ENCODE measurements around the gene TUBB4A.
"Not testable (repeated sequence)": the region's sequence is repeated elsewhere in the genome, so short reads cannot be mapped to it uniquely, and the experiment has no call there.

The TUBB4A gene

DNA sequence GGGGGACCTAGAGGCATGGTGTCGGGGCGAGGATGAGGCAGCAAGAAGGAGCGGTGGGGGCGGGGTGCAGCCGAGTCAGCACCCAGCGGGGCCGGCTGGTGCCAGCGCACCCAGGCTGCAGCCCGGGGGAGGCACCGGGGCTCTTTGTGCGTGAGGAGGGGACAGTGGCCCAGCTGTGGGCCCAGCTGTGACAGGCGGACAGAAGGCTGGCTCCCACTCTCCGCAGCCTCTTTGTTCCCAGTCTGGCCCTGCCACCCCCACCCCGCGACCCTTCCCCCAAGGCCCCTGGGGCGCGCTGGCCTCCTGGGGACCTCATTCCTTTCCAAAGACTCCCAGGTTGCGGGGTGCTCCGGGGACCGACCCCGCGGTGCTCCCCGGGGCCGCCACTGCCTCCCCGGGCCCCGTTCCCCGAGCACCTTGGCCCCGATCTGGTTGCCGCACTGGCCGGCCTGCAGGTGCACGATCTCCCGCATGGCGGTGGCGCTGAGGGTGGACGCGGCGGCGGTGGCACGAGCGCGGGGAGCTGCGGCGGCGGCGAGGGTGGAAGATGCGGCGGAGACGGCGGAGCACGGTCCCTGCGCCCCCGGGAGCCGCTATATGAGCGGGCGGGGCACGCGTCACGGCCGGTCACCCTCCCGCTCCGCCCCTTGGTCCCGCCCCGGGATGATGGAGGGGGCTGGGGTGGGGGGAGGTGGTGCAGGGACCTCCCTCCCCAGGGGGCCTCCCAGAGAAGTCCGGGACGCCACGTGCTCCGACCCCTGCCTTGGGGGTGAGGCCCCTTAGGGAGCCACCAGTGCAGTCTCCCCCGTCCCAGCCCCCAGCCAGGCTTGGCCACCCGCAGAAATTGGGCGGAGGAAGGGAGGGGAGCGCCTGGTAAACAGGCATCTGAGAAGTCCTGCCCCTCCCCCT lies at the start of gene TUBB4A:
Gene TUBB4A, minus strand, starts transcription at position 570 of the 909 bp plus-strand sequence. Its CDS starts 97 bp downstream, at position 473.
- peak; percentile 91 for DNase-seq (ENCODE audit: low spot score)

DNA sequence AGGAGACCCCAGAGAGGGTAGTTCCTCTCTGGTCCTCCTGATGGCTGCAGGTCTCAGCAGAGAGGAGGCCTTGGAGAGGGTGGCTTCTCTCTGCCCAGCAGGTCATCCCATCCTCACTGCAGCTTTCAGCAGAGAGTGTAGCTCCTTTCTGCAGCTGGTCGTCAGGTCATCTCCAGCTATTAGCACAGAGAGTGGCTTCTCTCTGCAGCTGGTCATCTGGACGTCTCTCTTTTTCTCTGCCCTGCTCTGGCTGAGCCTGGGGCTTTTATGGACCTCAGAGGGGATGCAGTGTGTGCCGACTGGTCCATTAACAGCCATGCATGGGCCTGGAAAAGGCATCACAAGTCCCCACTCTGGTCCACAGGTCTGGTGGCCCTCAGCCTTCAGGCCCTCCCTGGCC lies 49.0 kb upstream of the TUBB4A start:
- DNase-seq (ENCODE audit: low spot score) = no peak

DNA sequence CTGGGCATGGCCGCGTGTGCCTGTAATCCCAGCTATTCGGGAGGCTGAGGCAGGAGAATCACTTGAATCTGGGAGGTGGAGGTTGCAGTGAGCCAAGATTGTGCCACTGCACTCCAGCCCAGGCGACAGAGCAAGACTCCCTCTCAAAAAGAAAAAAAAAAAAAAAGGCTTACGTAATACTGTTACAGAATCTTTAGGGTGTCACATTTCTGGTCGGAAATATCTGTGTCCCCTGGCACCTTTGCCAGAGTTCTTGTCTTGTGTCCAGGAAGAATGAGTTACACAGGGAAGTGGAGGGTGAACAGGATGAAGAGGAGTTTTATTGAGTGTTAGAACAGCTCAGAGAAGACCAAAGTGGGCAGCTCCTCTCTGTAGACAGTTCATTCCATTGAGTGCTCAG lies 48.6 kb upstream of the TUBB4A start:
- not testable (repeated sequence) for DNase-seq (ENCODE audit: low spot score)

DNA sequence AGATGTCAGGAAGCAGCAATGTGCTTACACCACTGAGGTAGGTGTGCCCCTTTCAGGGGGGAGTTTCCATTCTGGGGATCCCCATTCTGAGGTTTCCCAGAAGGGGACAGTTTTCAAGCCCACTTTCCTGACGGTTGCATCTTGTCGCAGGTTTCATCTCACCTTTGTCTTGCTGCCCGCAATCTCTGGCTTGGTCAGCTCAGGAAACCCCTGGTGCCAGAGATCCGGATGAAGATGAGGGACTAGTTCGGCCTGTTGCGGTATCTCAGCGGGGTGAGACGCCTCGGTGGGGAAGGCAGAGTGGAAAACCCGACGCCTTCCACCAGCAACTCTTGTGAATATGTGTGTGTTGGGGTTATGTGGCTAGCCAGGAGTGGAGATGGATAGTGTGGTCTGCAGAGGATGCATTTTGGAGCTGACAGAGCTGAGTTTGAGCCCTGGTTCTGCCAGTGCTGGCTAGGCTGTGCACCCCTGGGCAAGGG lies 41.8 kb upstream of the TUBB4A start:
- no peak for DNase-seq (ENCODE audit: low spot score)

DNA sequence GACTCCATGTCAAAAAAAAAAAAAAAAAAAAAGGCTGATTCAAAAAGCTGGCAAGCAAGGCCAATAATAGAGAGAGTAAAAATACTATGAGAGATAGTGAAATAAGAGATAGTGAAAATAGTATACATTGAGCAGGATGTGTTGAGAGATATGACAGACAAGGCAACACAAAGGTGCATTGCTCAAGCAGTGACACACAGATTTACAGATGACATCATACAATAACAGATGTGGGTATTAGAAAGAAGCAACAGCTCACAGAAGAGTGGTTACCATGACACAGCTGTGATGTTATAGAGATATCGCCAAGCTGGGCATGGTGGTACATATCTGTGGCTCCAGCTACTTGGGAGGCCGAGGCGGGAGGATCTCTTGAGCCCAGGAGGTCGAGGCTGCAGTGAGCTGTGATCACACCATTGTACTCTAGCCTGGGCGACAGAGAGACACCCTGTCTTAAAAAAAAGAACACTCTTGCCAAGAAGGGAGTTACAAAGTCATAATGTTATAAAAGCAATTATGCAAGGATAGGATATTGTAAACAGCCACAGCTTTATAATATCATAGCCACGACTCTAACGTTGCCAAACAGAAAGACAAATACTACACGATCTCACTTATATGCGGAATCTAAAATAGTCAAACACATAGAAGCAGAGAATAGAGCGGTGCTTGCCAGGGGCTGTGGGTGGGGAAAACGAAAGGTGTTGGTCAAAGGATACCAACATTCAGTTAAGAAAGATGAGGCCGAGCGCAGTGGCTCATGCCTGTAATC lies 39.0 kb upstream of the TUBB4A start:
- DNase-seq (ENCODE audit: low spot score) = no peak

DNA sequence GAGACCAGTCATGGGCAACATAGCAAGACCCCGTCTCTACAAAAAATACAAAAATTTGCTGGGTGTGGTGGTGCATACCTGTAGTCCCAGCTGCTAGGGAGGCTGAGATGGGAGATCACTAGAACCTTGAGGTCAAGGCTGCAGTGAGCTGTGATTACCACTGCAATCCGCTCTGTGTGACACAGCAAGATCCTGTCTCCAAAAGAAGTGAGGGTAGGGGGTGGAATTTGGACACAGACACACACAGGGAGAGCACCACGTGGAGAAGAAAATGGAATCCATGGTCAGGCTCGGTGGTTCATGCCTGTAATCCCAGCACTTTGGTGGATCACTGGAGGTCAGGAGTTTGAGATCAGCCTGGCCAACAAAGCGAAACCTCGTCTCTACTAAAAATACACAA lies 37.4 kb upstream of the TUBB4A start:
- no peak for DNase-seq (ENCODE audit: low spot score)

DNA sequence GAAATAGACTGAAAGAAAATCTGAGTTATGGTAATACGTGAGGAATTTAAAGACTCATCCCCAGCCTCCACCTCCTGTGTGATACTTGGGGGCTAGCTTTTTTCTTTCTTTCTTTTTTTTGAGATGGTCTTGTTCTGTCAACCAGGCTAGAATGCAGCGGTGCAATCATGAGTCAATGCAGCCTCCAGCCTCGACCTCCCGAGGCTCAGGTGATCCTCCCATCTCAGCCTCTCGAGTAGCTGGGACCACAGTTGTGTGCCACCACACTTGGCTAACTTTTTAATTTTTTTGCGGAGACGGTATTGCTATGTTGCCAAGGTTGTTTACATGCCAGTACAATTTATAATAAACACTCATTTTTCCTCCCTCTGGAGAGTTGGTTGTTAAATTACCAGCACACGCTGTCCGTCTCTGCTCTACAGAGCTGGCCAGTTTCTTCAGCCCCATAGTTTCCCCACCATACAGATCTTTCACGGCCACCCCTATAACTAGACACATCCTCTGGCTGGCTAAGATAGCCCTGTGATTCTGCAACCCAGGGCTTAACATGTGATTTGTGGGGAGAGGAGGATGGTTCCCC lies 33.5 kb upstream of the TUBB4A start:
- no peak for DNase-seq (ENCODE audit: low spot score)

DNA sequence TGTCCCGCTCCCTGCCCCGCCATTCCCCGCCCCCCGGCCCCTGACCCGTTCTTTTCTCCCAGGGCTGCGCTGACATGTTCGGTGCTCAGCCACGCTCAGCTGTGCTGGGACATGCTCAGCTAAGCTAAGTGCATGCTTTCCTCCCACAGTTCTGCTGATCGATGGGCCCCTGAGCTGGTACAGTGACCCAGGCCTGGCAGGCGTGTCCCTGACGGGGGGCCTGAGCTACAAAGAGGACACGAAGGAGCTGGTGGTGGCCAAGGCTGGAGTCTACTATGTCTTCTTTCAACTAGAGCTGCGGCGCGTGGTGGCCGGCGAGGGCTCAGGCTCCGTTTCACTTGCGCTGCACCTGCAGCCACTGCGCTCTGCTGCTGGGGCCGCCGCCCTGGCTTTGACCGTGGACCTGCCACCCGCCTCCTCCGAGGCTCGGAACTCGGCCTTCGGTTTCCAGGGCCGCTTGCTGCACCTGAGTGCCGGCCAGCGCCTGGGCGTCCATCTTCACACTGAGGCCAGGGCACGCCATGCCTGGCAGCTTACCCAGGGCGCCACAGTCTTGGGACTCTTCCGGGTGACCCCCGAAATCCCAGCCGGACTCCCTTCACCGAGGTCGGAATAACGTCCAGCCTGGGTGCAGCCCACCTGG lies 32.5 kb upstream of the TUBB4A start:
- DNase-seq (ENCODE audit: low spot score) = no peak

DNA sequence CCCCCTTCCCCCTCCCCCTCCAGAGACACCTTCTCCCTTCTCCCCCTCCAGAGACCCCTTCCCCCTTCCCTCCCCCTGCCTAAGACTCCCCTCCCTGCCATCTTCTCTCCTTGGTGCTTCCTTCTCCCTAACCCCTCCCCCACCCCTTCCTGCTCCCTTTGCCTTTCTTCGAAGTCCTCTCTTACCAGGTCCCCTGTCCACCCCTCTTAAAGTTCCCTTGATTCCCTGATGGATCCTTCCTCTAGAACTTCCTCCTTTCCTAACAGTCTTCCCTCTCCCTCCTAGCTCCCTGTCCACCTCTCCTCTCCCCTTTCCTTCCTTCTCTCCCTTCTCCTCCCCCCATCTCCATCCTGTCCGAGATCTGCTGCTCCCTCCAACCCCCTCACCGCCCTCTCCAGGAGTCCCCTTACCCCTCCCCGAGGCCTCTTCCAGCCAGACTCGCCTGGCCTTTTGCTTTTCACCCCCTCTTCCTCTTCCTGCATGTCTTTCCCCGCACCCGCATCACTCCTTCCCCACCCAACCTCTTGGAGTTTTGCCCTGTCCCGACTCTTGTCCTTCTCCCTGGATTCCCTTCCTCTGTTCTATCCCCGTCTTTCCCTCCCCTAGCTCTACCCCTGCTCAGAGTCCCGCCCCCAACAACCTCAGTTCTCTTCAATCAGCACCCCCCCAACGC lies 31.8 kb upstream of the TUBB4A start:
- DNase-seq (ENCODE audit: low spot score) = no peak

DNA sequence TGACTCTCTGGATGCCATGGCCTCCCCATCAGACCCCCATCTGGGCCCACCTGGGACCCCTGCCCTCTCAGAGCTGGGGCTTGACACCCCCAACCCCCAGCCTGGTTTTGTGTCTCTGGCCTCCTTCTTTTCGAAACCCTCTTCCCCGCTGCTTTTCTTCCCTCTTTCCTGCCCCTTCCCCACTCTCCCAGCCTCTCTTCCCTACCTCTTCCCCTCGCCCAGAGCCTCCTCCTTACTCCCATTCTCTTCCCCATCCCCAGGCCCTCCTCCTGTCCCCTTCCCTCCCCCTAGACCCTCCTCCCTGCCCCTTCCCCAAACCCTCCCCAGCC lies 30.9 kb upstream of the TUBB4A start:
- no peak for DNase-seq (ENCODE audit: low spot score)

DNA sequence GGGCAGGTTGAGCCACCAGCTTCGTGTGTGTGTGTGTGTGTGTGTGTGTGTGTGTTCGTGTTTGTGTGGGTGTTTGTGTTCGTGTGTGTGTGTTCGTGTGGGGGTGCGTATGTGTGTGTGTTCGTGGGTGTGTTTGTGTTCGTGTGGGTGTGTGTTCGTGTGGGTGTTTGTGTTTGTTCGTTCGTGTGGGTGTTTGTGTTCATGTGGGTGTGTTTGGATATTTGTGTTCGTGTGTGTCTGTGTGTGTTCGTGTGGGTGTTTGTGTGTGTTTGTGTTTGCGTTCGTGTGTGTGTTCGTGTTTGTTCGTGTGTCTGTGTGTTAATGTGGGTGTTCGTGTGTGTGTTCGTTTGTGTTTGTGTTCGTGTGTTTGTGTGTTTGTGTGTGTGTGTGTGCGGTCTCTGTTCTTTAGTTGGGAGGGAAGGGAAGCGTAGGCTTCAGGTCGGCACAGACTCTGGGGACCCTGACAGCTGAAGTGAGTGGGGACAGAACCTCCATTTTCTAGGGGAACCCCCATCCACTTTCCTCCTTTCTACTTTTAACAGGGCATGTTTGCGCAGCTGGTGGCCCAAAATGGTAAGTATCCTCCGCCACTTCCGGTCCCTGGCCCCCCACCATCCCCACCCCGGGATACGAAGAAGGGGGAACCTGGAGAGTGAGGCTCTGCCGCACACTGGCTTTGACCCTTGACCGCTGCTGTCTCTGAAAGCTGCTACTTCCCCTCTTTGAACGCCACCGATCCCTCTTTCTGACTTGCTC lies 30.3 kb upstream of the TUBB4A start:
- DNase-seq (ENCODE audit: low spot score) = no peak

DNA sequence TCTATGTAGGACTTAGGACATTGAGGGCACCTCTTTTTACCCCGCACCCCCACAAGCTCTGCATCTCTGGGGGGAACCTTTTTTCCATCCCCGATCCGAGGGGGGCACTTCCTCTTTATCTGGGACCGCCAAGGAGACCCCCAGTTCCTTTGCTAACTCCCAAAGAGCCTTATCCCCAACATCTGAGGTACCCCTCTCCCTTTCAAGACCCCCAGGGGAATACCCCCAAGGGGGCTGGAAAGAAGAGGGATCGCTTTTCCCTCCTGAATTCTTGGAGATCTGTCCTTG lies 29.8 kb upstream of the TUBB4A start:
- no peak for DNase-seq (ENCODE audit: low spot score)

DNA sequence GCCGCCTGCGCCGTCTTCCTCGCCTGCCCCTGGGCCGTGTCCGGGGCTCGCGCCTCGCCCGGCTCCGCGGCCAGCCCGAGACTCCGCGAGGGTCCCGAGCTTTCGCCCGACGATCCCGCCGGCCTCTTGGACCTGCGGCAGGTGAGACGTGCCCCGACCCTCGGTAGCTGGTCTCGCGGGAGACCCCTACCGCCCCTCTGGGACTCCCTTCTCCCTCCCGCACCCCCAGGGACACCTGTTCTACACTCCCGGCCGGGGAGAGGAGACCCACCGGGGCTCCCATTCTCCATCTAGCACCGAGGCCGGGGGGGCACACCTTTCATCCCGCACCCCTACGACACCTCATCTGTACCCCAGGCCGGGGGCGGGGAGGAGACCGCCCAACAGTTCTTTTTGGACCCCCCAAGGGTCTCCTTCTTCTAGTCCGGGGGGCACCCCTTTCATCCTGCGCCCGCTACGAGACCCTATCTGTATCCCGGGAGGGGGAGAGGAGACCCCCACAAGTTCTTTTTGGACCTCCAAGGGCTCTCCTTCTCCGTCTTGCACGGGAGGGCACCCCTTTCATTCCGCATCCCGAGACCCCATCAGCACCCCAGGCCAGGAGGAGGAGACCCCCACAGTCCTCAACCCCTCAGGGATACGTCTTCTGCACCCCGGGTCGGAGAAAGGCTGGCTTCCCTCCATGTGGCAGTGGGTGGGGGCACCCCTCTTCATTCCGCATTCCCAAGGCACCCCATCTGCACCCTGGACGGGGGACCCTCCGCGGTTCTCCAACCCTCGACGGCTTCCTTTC lies 29.2 kb upstream of the TUBB4A start:
- no peak for DNase-seq (ENCODE audit: low spot score)

DNA sequence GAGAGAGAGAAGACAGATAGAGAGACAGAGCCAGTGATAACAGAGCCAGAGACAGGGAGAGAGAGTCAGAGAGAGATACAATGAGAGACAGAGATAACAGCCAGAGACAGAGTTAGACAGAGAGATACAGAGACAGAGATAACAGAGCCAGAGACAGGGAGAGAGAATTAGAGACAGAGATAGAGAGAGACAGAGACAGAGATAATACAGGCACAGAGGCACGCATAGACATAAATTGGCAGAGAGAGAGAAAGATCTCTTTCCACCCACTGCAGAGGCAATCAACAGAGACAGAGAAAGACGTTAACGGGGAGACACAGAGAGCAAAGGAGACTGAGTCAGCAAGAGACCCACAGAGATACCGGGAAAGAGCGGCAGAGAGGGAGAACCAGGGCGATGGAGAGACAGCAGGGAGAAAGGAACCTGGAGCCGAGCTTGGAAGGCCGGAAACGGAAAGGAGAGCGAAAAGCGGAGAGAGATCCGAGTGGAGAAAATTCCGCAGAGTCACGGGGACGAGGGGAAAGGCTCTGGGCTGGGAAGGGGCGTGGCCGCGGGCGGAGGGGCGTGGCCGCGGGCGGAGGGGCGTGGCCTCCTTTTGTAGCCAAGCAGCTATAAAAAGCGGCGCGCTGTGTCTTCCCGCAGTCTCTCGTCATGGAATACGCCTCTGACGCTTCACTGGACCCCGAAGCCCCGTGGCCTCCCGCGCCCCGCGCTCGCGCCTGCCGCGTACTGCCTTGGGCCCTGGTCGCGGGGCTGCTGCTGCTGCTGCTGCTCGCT lies 28.5 kb upstream of the TUBB4A start, which contains the start of gene TNFSF9:
Gene TNFSF9, plus strand, starts transcription at position 641 of the 777 bp plus-strand sequence. Its CDS starts 11 bp downstream, at position 652.
- peak; percentile 89 for DNase-seq (ENCODE audit: low spot score)

DNA sequence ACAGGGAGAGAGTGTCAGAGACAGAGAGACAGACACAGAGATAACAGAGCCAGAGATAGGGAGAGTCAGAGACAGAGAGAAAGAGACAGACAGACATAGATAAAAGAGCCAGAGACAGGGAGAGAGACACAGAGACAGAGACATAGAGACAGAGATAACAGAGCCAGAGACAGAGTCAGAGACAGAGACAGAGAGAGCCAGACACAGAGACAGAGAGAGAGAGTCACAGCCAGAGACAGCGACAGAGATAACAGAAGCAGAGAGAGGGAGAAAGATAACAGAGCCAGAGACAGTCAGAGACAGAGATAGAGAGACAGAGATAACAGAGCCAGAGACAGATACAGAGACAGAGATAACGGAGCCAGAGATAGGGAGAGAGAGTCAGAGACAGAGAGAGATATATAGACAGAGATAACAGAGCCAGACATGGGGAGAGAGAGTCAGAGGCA lies 27.9 kb upstream of the TUBB4A start:
- DNase-seq (ENCODE audit: low spot score) = no peak

DNA sequence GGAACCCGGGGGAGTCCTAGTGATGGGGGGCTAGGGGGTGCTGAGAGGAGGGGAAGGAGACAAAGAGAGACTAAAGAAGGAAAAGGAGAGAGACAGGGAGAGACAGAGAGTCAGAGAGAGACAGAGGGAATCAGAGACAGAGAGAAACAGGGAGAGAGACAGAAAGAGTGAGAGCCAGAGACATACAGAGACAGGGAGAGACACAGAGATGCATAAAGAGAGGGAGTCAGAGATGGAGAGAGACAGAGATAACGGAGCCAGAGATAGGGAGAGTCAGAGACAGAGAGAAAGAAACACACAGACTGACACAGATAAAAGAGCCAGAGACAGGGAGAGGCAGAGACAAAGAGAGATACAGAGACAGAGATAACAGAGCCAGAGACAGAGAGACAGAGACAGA lies 27.2 kb upstream of the TUBB4A start:
- no peak for DNase-seq (ENCODE audit: low spot score)

DNA sequence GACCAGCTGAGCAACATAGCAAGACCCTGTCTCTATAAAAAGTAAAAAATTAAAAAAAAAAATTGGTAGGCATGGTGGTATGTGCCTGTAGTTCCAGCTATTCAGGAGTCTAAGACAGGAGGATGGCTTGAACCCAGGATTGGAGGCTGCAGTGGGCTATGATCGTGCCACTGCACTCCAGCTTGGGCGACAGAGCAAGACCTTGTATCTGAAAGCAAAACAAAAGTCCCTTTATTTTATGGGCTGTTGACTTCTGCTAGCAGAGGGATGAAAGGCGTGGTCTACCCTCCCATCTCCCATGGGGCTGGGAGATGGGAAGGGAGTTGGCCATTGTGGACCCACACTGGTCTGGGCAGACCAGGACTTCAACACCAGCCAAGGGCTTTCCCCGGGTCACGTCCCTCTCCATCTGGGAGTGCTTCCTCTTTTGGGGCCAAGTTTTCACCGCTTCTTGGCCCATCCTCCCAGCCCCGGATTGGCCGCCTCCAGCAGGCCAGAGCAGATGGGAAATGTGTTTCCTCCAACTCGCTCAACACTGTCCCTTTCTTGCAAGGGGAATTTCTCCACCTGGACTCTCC lies 26.5 kb upstream of the TUBB4A start:
- peak; percentile 83 for DNase-seq (ENCODE audit: low spot score)

DNA sequence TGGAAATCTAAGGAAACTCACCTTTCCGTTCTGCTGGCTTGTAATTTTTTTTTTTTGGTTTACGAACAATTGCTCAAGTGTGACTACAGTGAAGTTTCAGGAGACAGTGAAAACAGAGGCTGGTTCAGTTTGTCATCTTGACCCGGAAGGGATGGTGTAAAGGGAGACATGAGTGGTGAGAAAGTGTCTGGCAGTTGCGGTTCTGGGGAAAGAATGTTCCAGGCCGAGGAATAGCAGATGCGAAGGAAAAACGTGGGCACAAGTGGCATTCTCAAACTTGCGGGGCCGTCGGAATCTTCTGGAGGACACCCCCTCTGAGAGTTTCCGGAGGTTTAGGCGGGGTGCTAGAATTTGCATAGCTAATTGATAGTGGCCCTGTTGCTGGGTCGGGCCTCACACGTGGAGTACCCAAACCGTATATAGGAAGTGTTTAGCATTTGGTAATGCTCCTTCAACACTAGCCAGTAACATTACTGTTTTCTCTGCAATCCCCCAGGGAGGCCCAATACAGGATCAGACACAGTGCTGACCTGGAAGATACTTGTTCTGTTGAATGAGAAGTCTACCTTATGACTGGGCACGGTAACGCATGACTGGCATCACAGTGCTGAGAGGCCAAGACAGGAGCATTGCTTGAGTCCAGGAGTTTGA lies 25.9 kb upstream of the TUBB4A start:
- no peak for DNase-seq (ENCODE audit: low spot score)
